HuH-7 (cell line): ENCODE results near the gene NPBWR2.

ENCODE experiments used
- DNase-seq: peaks from one replicate; pipeline ENCODE4 v3.0.0; 2011; ENCODE audit warnings: low spot score

The NPBWR2 gene

GRCh38 chr20:64116541-64117431, 9.4 kb upstream of the NPBWR2 start:
- DNase-seq: no peak

- DNase-seq: no peak
Observed at GRCh38 chr20:64116016-64116415, 8.7 kb upstream of the NPBWR2 start.

- no peak for DNase-seq
Observed at GRCh38 chr20:64115171-64115911, 8.0 kb upstream of the NPBWR2 start.

- no peak for DNase-seq
Observed at GRCh38 chr20:64114356-64114971, 7.1 kb upstream of the NPBWR2 start.

GRCh38 chr20:64113796-64114355, 6.5 kb upstream of the NPBWR2 start:
- DNase-seq: no peak

- no peak for DNase-seq
Observed at GRCh38 chr20:64113444-64113775, 6.0 kb upstream of the NPBWR2 start.

- DNase-seq: no peak
Observed at GRCh38 chr20:64112691-64113443, 5.5 kb upstream of the NPBWR2 start.

- no peak for DNase-seq
Observed at GRCh38 chr20:64111841-64112641, 4.7 kb upstream of the NPBWR2 start.

GRCh38 chr20:64110411-64111068, 3.2 kb upstream of the NPBWR2 start:
- no peak for DNase-seq

- no peak for DNase-seq
Observed at GRCh38 chr20:64109831-64110391, 2.5 kb upstream of the NPBWR2 start.

- no peak for DNase-seq
Observed at GRCh38 chr20:64108731-64109681, 1.6 kb upstream of the NPBWR2 start.

GRCh38 chr20:64107736-64108457, 532 bp upstream of the NPBWR2 start:
- DNase-seq: no peak

GRCh38 chr20:64106435-64106961, 867 bp downstream of the NPBWR2 start:
- no peak for DNase-seq

GRCh38 chr20:64105846-64106434, 1.4 kb downstream of the NPBWR2 start:
- DNase-seq: no peak

GRCh38 chr20:64104667-64105451, 2.5 kb downstream of the NPBWR2 start:
- no peak for DNase-seq

- no peak for DNase-seq
Observed at GRCh38 chr20:64103871-64104666, 3.3 kb downstream of the NPBWR2 start.
